Motor neuron (in vitro differentiated cells): ENCODE measurements around the gene NECTIN4. TPM values are rescaled to one million over a fixed set of nuclear protein-coding genes. Genes with fewer than 3 reads are reported as not detected.

Experiments
- ATAC-seq, 8 experiments: fragments of 200-7000 bp; cut with Tn5 transposase; replicated peaks in 6 of 8; 2 replicates each; pipeline ENCODE4 v1.8.0; 2021; ENCODE audit warnings: mild to moderate bottlenecking in 8 of 8, moderate library complexity in 8 of 8
- H3K27ac ChIP-seq, 2 donors: fragments of 250-450 bp; sonication (Bioruptor Pico); 2 replicates each; pipeline ENCODE4 v1.9.0; 2021; ENCODE audit warnings: antibody characterized with exemption in 2 of 2, mild to moderate bottlenecking in 2 of 2, moderate library complexity in 1 of 2
- H3K4me1 ChIP-seq, 2 donors: fragments of 250-450 bp; sonication (Bioruptor Pico); replicated peaks in 1 of 2; 2 replicates each; pipeline ENCODE4 v1.6.1; 2021; ENCODE audit warnings: antibody characterized with exemption in 2 of 2, mild to moderate bottlenecking in 2 of 2, moderate library complexity in 1 of 2
- H3K4me3 ChIP-seq, 5 donors: fragments of 250-450 bp; sonication (Bioruptor Pico); 2 replicates each; pipeline ENCODE4 v1.9.0; 2021; ENCODE audit warnings: antibody characterized with exemption in 5 of 5, mild to moderate bottlenecking in 5 of 5, moderate library complexity in 4 of 5
- WGBS, 10 experiments: fragments of 450-650 bp; shearing (Covaris generic); methylation state at CpG; one replicate each; pipeline ENCODE4 v1.0.0; 2022; 5-methylcytosine and 5-hydroxymethylcytosine counted together
- in situ Hi-C, 9 experiments: fragments of 400-800 bp; cut with MboI; loops; one replicate each; pipeline ENCODE4 v1.15.0; 2021; ENCODE audit warnings: low sequenced_read_pairs in 9 of 9, low pct_unique_long_range_greater_than_20kb in 2 of 9; ENCODE audit not compliant: unreplicated experiment in 9 of 9
- total RNA-seq, 8 experiments: library from RNA; unstranded; fragments of 300-600 nt; gene quantifications; 2 replicates each; pipeline versions ENCODE4 v1.2.3 to v1.2.4, GENCODE V29; 2022

The NECTIN4 gene
- total RNA-seq, 8 experiments from 2014 or later: 0.14 to 29.1 (median 0.85) TPM; not detected in 1

DNA sequence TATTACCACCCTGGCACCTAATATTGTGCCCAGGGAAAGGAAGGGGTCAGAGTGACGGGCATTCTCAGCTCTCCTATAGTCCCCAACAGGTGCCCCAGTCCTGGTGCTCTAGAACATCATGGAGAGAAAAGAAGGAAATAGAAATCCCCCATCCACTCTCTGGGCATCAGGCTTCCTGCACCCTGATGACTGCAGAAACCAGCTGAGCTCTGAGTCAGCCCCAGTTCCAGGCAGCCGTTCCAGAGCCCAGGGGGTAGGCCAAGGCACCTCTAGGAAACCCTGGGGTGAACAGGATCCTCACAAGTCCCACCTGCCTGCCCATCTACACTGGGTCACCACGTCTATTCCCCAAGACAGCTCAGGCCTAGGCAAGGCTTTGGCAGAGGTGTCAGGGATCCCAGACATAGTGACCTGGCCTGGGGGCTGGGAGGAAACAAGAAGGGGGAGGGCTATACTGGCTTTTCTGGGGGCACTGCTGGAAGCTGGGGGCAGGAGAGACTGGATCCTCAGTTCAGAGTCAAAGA, 709 bp downstream of the NECTIN4 start:
- in situ Hi-C loops: loop anchor here in 1 of 9 experiments (25.0 kb wide), 1 partner anchor 101 kb away; no protein-coding TSS in a partner anchor
- Histone ChIP-seq H3K27ac (no peak overlapping the region), H3K4me3 (no peak overlapping the region), H3K4me1 (peaks cover 2 to 11% of the 10 kb centered on the region in 2 donors)
- WGBS, 10 experiments: 60 to 75% (median 69%) methylated on average over 1 to 2 of the region's 3 CpGs; no CpG with 5 or more reads in 6 of the 10 experiments
- peak in 1 of 8 experiments; percentile 28 for ATAC-seq

GRCh38 chr1:161086457-161086856, 2.9 kb downstream of the NECTIN4 start:
- 0 to 40% (median 10%) methylated on average over 1 to 2 of the region's 4 CpGs; no CpG with 5 or more reads in 6 of the 10 experiments for WGBS, 10 experiments
- peak in 3 of 8 experiments; percentile 6 to 49 (median 9) for ATAC-seq
- H3K4me3 ChIP-seq: no peak overlapping the region
- no peak overlapping the region for H3K27ac ChIP-seq
- peaks cover 5 to 19% of the 10 kb centered on the region in 2 donors for H3K4me1 ChIP-seq
- in situ Hi-C loops: loop anchor here in 1 of 9 experiments (25.0 kb wide), 1 partner anchor 99 kb away; no protein-coding TSS in a partner anchor

DNA sequence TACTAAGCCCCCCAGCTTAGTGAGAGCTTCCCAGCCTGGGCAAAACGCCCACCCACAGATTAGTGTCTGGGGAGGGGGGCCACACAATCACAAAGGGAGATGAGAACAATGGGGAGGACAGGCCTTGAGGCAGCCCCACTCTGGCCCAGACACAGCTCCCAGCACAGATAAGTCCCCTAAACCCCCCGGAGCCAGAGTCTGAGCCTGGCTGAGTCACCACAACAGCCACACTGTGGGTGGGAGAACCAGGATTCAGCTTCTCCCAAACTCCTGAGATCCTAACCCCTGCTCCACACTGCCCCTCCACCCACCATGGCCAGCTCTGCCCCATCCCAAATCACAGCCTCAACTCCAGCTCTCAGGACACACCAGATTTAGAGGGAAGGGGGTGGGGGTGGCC, 4.2 kb downstream of the NECTIN4 start:
- in situ Hi-C loops: loop anchor here in 1 of 9 experiments (25.0 kb wide), 1 partner anchor 98 kb away; no protein-coding TSS in a partner anchor
- WGBS, 10 experiments: 50% methylated on average over 1 of the region's 2 CpGs; no CpG with 5 or more reads in 9 of the 10 experiments
- Histone ChIP-seq H3K27ac (no peak overlapping the region), H3K4me1 (peaks cover 5 to 19% of the 10 kb centered on the region in 2 donors), H3K4me3 (no peak overlapping the region)
- no peak for ATAC-seq

DNA sequence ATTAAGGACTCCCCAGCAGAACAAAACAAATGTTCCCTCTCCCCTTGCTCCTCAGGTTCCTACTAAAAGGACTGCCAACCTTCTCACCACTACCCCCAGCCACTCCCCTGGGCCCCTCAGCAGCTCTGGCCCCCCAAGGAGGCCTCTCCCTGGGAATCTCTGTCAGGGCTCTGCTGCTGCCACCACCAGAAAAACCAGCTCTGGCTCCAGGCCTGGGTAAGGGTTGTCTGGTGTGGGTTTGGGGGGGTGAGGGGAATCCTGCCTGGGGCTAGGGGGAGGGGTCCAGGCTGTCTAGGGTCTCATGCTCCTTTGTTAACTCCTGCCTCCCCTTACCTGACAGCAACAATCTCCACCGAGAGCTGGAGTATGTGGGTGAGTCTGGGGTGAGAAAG, 4.8 kb downstream of the NECTIN4 start:
- no peak overlapping the region for H3K27ac ChIP-seq
- ATAC-seq: no peak
- peaks cover 5 to 19% of the 10 kb centered on the region in 2 donors for H3K4me1 ChIP-seq
- H3K4me3 ChIP-seq: no peak overlapping the region
- WGBS, 10 experiments: 80 to 88% methylated on average over 1 of the region's 1 CpG; no CpG with 5 or more reads in 8 of the 10 experiments
- in situ Hi-C loops: loop anchor here in 1 of 9 experiments (25.0 kb wide), 1 partner anchor 97 kb away; no protein-coding TSS in a partner anchor

GRCh38 chr1:161083748-161084596, 5.4 kb downstream of the NECTIN4 start:
- no peak for ATAC-seq
- H3K4me3 ChIP-seq: no peak overlapping the region
- peaks cover 5 to 19% of the 10 kb centered on the region in 2 donors for H3K4me1 ChIP-seq
- H3K27ac ChIP-seq: peak overlapping the region in 1 of 2 donors; percentile 75
- WGBS, 10 experiments: 47 to 96% (median 94%) methylated on average over 2 to 8 of the region's 10 CpGs; no CpG with 5 or more reads in 3 of the 10 experiments
- in situ Hi-C loops: loop anchor here in 1 of 9 experiments (25.0 kb wide), 1 partner anchor 97 kb away; no protein-coding TSS in a partner anchor

GRCh38 chr1:161082996-161083747, 6.2 kb downstream of the NECTIN4 start:
- WGBS, 10 experiments: 20 to 100% (median 73%) methylated on average over 1 to 6 of the region's 8 CpGs; no CpG with 5 or more reads in 5 of the 10 experiments
- peaks cover 5 to 19% of the 10 kb centered on the region in 2 donors for H3K4me1 ChIP-seq
- peak; percentile 77 to 97 (median 96) for ATAC-seq
- H3K4me3 ChIP-seq: no peak overlapping the region
- peak overlapping the region in 1 of 2 donors; percentile 75 for H3K27ac ChIP-seq
- in situ Hi-C loops: loop anchor here in 1 of 9 experiments (25.0 kb wide), 1 partner anchor 96 kb away; no protein-coding TSS in a partner anchor

GRCh38 chr1:161082483-161082882, 6.9 kb downstream of the NECTIN4 start:
- in situ Hi-C loops: loop anchor here in 1 of 9 experiments (25.0 kb wide), 1 partner anchor 95 kb away; no protein-coding TSS in a partner anchor
- H3K4me1 ChIP-seq: peaks cover 5 to 19% of the 10 kb centered on the region in 2 donors
- WGBS, 10 experiments: 40 to 100% (median 89%) methylated on average over 1 to 2 of the region's 2 CpGs; no CpG with 5 or more reads in 5 of the 10 experiments
- no peak overlapping the region for H3K27ac ChIP-seq
- no peak overlapping the region for H3K4me3 ChIP-seq
- no peak for ATAC-seq

- WGBS, 10 experiments: 78 to 86% (median 80%) methylated on average over 1 to 5 of the region's 5 CpGs; no CpG with 5 or more reads in 7 of the 10 experiments
- H3K4me1 ChIP-seq: peaks cover 5 to 19% of the 10 kb centered on the region in 2 donors
- H3K4me3 ChIP-seq: no peak overlapping the region
- no peak overlapping the region for H3K27ac ChIP-seq
- ATAC-seq: no peak
- in situ Hi-C loops: loop anchor here in 1 of 9 experiments (25.0 kb wide), 1 partner anchor 94 kb away; no protein-coding TSS in a partner anchor
Observed at GRCh38 chr1:161081519-161081918, 7.8 kb downstream of the NECTIN4 start.

- 20 to 53% (median 44%) methylated on average over 1 to 5 of the region's 5 CpGs; no CpG with 5 or more reads in 2 of the 10 experiments for WGBS, 10 experiments
- in situ Hi-C loops: loop anchor here in 1 of 9 experiments (25.0 kb wide), 1 partner anchor 93 kb away; no protein-coding TSS in a partner anchor
Observed at GRCh38 chr1:161080441-161081405, 8.6 kb downstream of the NECTIN4 start.

DNA sequence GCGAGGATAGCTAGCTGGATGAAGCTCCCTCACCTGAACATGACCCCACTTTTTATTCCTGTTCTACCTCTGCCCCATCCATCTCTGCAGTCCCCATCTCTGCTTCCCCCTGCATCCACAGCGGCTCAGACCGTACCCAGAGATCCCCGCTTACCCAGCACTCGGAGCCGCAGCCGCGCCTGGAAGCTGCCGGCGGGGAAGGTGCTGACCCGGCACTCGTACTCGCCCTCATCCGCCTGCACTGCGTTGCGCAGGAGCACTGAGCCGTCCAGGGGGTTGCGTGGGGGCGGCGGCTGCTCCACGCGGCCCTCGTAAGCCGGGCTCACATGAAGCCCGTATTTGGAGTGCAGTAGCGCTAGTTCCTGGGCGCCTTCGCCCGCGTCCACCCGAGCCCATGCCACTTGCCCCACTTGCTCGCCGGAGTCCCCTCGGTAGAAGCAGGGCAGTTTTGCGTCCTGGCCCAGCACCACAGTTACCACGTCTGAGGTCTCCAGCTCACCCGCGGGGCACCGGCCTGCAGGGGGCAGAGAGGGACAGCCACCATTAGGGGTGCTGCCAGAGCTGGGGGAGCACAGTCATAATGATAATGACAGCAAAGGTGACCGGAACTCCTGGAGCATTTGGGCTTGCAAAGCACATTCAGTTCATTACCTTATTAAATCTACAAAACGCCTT, 9.8 kb downstream of the NECTIN4 start:
- Histone ChIP-seq H3K4me3 (no peak overlapping the region), H3K4me1 (peaks cover 5 to 18% of the 10 kb centered on the region in 2 donors), H3K27ac (no peak overlapping the region)
- in situ Hi-C loops: loop anchor here in 1 of 9 experiments (25.0 kb wide), 1 partner anchor 92 kb away; no protein-coding TSS in a partner anchor
- no peak for ATAC-seq
- WGBS, 10 experiments: 83 to 98% (median 95%) methylated on average over 1 to 18 of the region's 41 CpGs; no CpG with 5 or more reads in 5 of the 10 experiments

More at GRCh38 chr1:161080441-161081405, 8.6 kb downstream of the NECTIN4 start:
- H3K27ac ChIP-seq: no peak overlapping the region
- peaks cover 5 to 19% of the 10 kb centered on the region in 2 donors for H3K4me1 ChIP-seq
- ATAC-seq: peak in 3 of 8 experiments; percentile 7 to 37 (median 22)
- H3K4me3 ChIP-seq: no peak overlapping the region

DNA sequence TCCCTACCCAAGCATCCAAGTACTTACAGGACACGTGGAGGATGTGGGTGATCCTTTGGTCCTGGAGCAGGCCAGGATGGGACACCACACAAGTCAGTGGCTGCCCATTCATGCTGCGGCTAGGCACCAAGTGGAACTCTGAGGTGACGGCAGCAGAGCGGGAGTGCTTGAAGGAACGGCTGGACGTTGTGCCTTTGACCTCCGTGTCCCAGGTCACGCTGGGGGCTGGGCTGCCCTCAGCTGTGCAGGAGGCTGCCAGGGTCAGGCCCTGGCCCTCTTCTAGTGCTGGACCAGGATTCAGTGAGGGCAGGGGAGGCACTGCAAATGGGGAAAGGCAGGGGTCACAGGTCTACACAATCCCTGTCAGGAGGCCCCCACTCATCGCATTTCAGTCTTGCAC, 11.9 kb downstream of the NECTIN4 start:
- 65 to 100% (median 89%) methylated on average over 1 to 5 of the region's 9 CpGs; no CpG with 5 or more reads in 4 of the 10 experiments for WGBS, 10 experiments
- in situ Hi-C loops: loop anchor here in 1 of 9 experiments (25.0 kb wide), 1 partner anchor 90 kb away; no protein-coding TSS in a partner anchor

More for the DNA sequence above, 11.9 kb downstream of the NECTIN4 start:
- no peak overlapping the region for H3K27ac ChIP-seq
- H3K4me3 ChIP-seq: no peak overlapping the region
- no peak for ATAC-seq
- peaks cover 0 to 4% of the 10 kb centered on the region in 2 donors for H3K4me1 ChIP-seq
